Calu3 (cell line): ENCODE data around the gene CLTRN. TPM values are rescaled to one million over a fixed set of nuclear protein-coding genes. Genes with fewer than 3 reads are reported as not detected.
"Not testable (repeated sequence)": the region's sequence is repeated elsewhere in the genome, so short reads cannot be mapped to it uniquely, and the experiment has no call there.

Experiments
- Bru-seq: library from RNA; stranded (reverse); fragments of 400-500 nt; gene quantifications from one replicate; lab custom pipeline; 2021; lab: Mats Ljungman, UMichigan
- BruChase-seq, 2 experiments: library from RNA; stranded (reverse); fragments of 400-500 nt; gene quantifications; one replicate each; lab custom pipeline; 2021; lab: Mats Ljungman, UMichigan
- BruUV-seq: library from RNA; stranded (reverse); fragments of 400-500 nt; replicated peaks from 2 replicates; lab custom pipeline; 2021; lab: Mats Ljungman, UMichigan
- CTCF ChIA-PET: fragments of 300-600 bp; sonication (Branson Sonifier 250); formaldehyde crosslinking; loops from one replicate; lab custom pipeline; 2022; ENCODE audit warnings: antibody characterized with exemption; lab: Charles Lee
- DNase-seq: peaks from one replicate; pipeline ENCODE4 v3.0.0; 2022
- H3K27ac Mint-ChIP-seq: one replicate; pipeline ENCODE4 v1.8.0; 2022; ENCODE audit warnings: mixed read lengths; ENCODE audit not compliant: unreplicated experiment
- H3K27me3 Mint-ChIP-seq: one replicate; pipeline ENCODE4 v1.8.0; 2022; ENCODE audit warnings: mixed read lengths; ENCODE audit not compliant: unreplicated experiment
- H3K36me3 Mint-ChIP-seq: one replicate; pipeline ENCODE4 v1.8.0; 2022; ENCODE audit warnings: mild to moderate bottlenecking, moderate library complexity, mixed read lengths; ENCODE audit not compliant: insufficient read depth, unreplicated experiment
- H3K4me1 Mint-ChIP-seq: one replicate; pipeline ENCODE4 v1.8.0; 2022; ENCODE audit warnings: mild to moderate bottlenecking, low read depth, mixed read lengths; ENCODE audit not compliant: unreplicated experiment
- H3K4me3 Mint-ChIP-seq: one replicate; pipeline ENCODE4 v1.8.0; 2022; ENCODE audit warnings: mild to moderate bottlenecking, low read depth, moderate library complexity, mixed read lengths; ENCODE audit not compliant: unreplicated experiment
- H3K9me3 Mint-ChIP-seq: one replicate; pipeline ENCODE4 v1.8.0; 2022; ENCODE audit warnings: low read depth, mixed read lengths; ENCODE audit not compliant: unreplicated experiment
- CTCF ChIP-seq: fragments of 200-600 bp; IDR thresholded peaks from one replicate; pipeline ENCODE4 v1.8.0; 2022; ENCODE audit warnings: antibody characterized with exemption; ENCODE audit not compliant: unreplicated experiment
- intact Hi-C: fragments of 100-400 bp; cut with micrococcal nuclease; formaldehyde crosslinking; loops from one replicate; pipeline ENCODE4 v1.10.0; 2022; ENCODE audit not compliant: unreplicated experiment
- long read RNA-seq: library from polyadenylated mRNA; stranded (forward); transcript quantifications from one replicate; pipeline ENCODE4 v2.0.0, GENCODE V29; 2022
- total RNA-seq: library from RNA; stranded (reverse); gene quantifications from 2 replicates; pipeline ENCODE4 v1.2.3, GENCODE V29; 2022

Gene CLTRN, protein sequence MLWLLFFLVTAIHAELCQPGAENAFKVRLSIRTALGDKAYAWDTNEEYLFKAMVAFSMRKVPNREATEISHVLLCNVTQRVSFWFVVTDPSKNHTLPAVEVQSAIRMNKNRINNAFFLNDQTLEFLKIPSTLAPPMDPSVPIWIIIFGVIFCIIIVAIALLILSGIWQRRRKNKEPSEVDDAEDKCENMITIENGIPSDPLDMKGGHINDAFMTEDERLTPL
- total RNA-seq (35.3 and 61.4 TPM in 2 replicates), Bru-seq, nascent RNA (percentile 75 among the genes with signal in this experiment), BruChase-seq, experiment 1, labeled RNA remaining after a 6-hour chase (percentile 97 among the genes with signal in this experiment), BruChase-seq, experiment 2, labeled RNA remaining after a 2-hour chase (percentile 89 among the genes with signal in this experiment)
- long read RNA-seq, transcript CLTRN-201 (6 exons, 1,578 nt) = major isoform, 115 of 123 reads
- long read RNA-seq, partial matches to known transcripts = 2 of 123 reads
- long read RNA-seq, other reads (novel, unspliced or antisense) = 6 of 123 reads

DNA sequence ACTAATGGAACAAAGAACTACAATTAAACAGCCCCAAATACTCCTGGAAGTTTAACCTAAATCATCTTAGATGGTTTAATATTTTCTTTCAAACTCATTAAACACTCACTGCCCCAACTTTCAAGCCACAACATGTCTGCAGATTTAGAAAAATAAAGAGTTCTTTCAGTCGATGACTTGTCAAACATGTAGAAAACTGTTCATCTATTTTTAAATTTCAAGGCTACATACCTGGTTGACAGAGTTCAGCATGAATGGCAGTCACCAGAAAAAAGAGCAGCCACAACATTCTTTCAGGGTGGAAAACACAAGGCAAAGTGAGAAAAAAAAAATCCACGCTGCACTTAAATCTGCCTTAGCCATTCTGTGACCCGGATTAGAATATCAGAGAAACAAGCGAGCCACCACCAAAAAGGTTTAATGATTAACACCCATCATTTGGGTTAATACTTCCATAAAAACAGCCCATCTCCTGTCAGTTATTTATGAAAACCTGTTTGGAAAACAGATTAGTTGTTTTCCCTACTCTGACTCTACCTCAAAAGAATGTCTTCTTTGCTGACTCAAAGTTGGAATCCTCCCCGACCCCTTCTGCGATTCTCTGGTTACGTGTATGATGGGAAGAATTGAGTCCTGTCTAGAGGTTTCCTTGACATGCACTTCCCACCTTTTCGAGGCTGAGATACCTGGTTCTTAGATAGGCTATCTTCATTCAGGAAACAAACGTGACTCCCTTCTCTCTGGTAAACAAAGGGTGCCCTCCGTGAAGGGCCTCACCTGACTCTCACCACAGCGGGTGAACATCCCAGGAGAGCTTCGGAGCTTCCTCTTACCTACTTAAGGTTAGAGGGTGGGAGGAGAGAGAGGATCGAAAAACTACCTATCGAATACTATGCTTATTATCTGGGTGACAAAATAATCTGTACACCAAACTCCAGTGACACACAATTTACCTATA is at the start of gene CLTRN:
CLTRN (minus strand) TSS at position 319 of the 958 bp plus-strand sequence; CDS start at position 289, 30 bp downstream.
- CTCF ChIA-PET = no interaction called here
- peak within 1 kb of the TSS; percentile 13 for H3K27ac Mint-ChIP-seq
- TF ChIP-seq CTCF = no peak
- H3K36me3 Mint-ChIP-seq = no peaks in the 10 kb centered on the region
- H3K9me3 Mint-ChIP-seq = no peaks in the 10 kb centered on the region
- no peaks in the 10 kb centered on the region for H3K27me3 Mint-ChIP-seq
- peaks cover 25% of the 10 kb centered on the region for H3K4me1 Mint-ChIP-seq
- peak; percentile 9 for DNase-seq
- H3K4me3 Mint-ChIP-seq = peak within 1 kb of the TSS; percentile 44
- BruUV-seq = no TSS peak
- intact Hi-C loops = loop anchor here (10.0 kb wide), 1 partner anchor 170 kb away; the partner anchor contains the start of gene PIR

GRCh38 chrX:15704273-15704672 is 39.7 kb upstream of the CLTRN start:
- DNase-seq, H3K9me3 Mint-ChIP-seq, intact Hi-C loops, H3K27ac Mint-ChIP-seq, H3K4me3 Mint-ChIP-seq, H3K36me3 Mint-ChIP-seq, CTCF ChIA-PET, H3K27me3 Mint-ChIP-seq, BruUV-seq, H3K4me1 Mint-ChIP-seq: not testable (repeated sequence)

DNA sequence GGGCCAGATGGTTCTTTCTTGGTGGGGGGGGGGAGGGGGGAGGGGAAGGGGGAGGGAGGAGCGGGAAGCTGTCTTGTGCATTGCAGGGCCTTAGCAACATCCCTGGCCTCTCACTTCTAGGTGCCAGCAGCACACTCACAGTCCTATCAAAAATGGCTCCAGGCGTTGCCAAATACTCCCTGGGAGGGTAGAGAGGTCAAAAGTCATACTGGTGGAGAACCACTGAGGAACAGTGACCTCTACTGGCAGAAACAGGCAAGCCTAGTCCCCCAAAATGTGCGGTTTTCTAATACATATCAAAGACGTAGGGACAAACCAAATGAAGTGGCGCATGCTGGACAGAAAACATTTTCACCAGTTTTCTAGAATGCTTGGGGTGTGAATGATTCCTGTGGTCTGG is 39.2 kb upstream of the CLTRN start:
- DNase-seq, H3K4me1 Mint-ChIP-seq, H3K9me3 Mint-ChIP-seq, H3K27ac Mint-ChIP-seq, intact Hi-C loops, H3K4me3 Mint-ChIP-seq, CTCF ChIA-PET, H3K36me3 Mint-ChIP-seq, BruUV-seq, H3K27me3 Mint-ChIP-seq: not testable (repeated sequence)

DNA sequence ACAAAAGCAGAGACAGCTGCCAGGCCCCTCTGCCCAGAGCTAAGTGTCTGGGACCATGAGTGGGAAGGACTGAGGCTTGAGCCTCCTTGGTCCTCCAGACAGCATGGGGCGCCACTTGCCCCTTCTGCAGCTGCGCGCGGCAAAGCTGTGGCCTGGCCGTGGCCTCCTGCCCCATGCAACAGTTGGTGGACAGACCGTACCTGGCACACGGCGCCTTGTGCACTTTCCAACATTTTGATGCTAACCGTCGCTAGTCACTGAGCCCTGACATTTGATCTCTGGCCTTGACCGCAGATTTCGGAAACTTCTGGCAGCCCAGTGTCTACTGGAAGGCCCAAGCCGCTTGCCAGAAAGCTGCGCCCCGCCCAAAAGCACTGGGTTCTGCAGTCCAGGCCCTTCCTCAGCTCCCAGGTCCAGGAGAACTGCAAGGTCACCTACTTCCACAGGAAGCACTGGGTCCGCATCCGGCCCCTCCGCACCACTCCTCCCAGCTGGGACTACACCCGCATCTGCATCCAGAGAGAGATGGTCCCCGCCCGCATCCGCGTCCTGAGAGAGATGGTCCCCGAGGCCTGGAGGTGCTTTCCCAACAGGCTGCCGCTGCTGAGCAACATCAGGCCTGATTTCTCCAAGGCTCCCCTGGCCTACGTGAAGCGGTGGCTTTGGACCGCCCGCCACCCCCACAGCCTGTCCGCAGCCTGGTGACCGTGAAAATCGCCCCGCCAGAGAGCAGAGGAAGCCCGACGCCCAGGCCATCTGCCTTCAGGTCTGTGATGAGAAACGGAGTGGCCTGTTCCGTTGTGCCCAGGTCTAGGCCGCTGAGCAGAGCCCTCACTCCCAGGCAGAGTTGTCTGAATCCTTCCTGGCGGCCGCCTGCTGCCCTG is 38.1 kb upstream of the CLTRN start:
- CTCF ChIA-PET = no interaction called here

More for the DNA sequence above, 38.1 kb upstream of the CLTRN start:
- intact Hi-C loops = no loop called here
- Mint-ChIP-seq H3K4me3 (no peak overlapping the region), H3K27ac (no peak overlapping the region), H3K9me3 (no peaks in the 10 kb centered on the region), H3K36me3 (no peaks in the 10 kb centered on the region), H3K4me1 (no peaks in the 10 kb centered on the region), H3K27me3 (no peaks in the 10 kb centered on the region)
- BruUV-seq = no TSS peak
- no peak for DNase-seq
- no peak for TF ChIP-seq CTCF
